ENCODE measurements around the gene USE1.

DNA sequence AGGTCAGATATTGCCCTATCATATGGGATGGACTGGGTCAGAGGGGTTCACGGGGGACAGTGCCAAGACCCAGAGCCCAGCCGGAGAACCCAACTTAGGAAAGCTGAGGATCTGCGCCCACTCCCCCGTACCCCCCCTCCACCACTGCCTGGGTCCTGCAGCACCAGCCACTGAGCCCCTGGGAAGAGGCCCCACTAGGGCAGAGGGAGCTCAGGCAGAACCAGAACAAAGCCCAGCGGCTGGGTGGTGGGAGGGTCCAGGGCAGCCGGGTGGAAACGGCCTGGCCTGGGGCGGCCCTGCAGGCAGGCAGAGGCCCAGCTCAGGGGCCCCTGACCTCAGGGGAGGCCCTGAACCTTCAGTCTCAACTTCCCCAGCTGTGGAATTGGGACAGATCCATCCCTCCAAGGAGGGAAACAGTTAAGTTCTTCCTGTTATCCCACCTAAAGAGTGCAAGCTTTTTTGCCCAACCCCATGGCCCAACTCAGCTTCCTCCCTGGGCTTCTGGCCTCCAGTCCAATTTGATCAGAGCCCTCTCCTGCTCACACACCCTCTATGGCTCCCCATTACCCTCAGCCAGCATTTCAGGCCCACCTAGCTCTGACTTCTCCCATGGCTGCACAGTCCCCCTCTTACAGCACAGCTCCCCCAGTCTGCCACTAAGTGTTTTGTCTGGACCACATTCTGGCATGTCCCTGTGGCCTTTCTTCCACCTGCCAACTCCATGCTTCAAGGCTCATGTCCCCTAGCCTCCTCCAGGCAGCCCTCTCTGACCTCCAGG lies 27.5 kb downstream of the USE1 start:
- no peak for TF ChIP-seq POLR2A (IDR thresholded peaks at IDR 0.05; ENCODE audit: extremely low read depth, insufficient read length)
- TF ChIP-seq, protein P1, sequence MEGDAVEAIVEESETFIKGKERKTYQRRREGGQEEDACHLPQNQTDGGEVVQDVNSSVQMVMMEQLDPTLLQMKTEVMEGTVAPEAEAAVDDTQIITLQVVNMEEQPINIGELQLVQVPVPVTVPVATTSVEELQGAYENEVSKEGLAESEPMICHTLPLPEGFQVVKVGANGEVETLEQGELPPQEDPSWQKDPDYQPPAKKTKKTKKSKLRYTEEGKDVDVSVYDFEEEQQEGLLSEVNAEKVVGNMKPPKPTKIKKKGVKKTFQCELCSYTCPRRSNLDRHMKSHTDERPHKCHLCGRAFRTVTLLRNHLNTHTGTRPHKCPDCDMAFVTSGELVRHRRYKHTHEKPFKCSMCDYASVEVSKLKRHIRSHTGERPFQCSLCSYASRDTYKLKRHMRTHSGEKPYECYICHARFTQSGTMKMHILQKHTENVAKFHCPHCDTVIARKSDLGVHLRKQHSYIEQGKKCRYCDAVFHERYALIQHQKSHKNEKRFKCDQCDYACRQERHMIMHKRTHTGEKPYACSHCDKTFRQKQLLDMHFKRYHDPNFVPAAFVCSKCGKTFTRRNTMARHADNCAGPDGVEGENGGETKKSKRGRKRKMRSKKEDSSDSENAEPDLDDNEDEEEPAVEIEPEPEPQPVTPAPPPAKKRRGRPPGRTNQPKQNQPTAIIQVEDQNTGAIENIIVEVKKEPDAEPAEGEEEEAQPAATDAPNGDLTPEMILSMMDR (IDR thresholded peaks at IDR 0.05; ENCODE audit: low read depth, low read length): no peak
- no peak for TF ChIP-seq MYC (IDR thresholded peaks at IDR 0.05; ENCODE audit: low read depth, low read length)

Measured in NB4 (cell line).